HTERT RPE-1 (cell line): ENCODE measurements around the gene SLC13A4.

Experiments
- in situ Hi-C: fragments of 300-500 bp; cut with MboI; formaldehyde crosslinking; loops from 4 replicates; pipeline ENCODE4 v1.14.3; 2020; ENCODE audit warnings: low sequenced_read_pairs

SLC13A4 gene

DNA sequence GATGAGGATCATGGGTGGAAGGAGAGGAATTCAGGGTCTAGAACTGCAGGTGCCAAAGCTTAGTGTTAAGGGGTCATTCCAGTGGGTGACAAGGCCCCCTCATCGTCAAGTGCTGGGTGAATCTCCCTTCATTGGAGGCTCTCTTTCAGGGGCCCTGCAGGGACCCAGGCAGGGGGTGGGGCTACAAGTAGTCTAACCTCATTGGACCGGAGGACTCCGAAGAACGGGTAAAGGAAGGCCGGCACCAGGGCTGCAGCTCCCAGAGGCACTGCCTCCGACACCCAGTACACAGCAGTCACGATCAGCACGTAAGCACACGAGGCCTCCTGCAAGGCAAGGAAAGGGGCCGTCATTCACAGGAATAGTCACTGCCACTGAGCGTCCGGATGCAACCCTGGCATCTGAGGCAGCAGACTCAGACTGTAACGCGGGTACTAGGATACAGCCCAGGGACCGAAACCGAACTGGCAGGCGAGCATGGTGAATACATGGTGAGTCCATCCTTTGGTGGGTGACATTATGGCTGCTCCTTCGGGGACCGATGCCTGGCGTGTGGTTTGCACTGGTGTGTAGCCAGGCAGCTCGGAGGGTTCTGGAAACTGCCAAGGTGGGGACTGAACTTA is 6.7 kb downstream of the SLC13A4 start:
- in situ Hi-C loops: no loop called here

DNA sequence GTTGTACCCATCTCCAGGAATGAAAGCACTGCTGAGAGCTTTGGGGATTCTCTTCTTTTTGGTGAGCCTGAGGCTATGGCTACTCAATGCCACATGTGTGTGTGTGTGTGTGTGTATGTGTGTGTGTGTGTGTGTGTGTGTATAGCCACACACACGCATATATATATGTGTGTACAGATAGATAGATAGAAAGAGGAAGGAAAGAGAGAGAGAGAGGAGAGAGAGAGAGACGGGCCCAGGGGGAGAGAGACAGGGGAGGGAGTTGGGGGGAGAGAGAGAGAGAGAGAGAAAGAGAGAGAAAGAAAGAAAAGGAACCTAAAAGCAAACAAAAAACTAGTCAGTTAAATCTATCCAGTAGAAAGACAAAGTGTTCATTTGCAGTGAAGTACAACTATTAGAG is 8.3 kb downstream of the SLC13A4 start:
- in situ Hi-C loops: no loop called here

DNA sequence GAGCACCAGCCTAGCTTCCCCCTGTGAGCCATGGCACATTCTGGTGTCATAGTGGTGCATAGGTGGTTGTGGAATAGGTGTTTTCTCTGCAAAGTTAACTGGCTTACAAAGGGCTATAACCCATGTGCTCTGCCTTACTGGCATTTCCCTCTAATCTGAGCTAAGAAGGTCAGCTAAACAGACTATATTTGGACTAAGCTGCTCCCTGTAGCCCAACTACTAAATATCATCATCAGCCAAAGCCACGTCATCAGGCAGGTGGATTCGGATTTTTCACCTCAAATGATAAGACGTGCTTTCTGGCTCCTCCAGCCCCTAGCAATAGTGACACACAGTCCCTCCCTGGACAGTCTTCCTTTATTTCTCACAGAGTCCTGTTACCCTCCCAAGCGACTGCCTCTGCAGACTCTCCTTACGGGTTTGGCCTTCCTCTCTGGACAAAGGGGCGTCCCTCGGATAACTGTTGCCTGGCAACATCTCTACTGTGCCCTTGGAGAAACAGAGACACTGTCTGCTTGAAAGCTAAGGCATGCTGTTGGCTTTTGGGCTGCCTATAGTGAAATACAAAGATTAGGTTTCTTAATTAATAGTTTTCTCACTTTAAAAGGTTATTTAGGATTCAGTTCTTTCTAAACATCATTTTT is 9.1 kb downstream of the SLC13A4 start:
- in situ Hi-C loops: no loop called here

DNA sequence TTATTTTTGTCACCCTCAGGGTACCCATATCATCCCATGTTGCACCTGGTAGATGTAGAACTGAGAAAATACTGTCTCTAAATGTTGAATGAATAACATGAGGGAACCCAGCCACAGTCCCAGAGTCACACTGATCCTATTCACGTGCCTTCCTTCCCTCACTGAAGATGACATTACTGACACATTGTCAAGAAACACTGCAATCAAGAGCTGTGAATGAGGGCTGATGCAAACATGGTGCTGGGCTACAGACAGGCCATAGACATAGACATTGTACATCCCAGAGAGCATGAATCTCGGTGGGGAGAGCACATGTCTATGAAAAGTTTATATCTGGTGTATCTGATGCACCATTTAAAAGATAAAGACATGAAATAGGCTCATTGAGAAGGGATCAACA is 9.8 kb downstream of the SLC13A4 start:
- in situ Hi-C loops: no loop called here

DNA sequence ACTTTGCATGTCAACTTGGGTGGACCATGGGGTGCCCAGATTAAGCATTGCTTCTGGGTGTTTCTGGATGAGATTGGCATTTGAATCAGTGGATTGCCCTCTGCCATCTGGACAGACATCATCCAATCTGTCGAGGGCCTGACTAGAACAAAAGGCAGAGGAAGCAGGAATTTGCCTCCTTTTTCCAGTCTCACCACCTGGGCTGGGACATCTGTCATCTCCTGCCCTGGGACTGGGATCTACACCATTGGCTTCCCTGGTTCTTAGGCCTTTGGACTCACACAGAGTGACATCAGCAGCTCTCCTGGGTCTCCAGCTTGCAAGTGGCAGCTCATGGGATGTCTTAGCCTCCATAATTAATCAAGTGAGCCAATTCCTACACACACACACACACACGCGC is 10.3 kb downstream of the SLC13A4 start:
- in situ Hi-C loops: no loop called here

DNA sequence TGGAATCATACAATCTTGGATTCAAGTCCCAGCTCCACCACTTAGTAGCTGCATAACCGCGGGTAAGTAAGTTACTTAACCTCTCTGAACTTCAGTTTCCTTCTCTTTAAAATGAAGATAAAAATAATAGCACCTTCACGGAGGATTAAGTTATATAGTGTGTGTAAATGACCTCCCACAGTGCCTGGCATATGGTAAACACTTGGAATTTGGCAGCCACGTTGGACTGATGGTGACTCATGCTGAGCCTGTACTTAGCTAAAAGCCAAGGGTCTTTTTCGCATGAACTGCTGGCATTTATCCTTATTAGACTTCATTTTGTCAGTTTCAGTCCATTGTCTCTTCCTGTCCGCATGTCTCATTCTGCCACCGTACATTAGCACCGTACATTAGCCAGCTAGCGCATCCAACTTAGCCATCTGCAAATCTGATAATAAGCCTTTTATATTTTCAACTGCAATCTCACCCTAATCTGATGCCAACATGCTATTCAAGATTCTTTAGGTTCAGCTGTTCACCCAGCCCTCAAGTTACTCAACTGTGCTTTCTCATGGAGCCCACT is 11.2 kb downstream of the SLC13A4 start:
- in situ Hi-C loops: no loop called here

DNA sequence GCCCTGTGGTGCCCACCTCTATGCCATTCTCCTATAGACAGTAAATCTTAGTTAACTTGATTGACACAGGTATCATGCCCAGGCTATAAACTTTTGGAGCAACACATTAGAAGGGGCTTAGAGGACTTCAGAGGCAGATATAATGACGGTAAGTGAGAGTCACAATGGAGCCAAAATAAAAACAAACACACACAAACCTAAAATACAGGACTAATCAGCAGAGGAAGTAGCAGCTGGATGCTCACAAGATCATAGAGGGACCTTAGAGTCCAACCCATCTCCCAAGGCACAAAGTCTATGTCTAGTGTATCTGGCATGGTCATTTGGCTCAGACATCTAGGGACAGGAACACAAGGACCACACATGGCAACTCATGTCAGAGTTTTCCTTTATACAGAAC is 12.3 kb downstream of the SLC13A4 start:
- in situ Hi-C loops: no loop called here

DNA sequence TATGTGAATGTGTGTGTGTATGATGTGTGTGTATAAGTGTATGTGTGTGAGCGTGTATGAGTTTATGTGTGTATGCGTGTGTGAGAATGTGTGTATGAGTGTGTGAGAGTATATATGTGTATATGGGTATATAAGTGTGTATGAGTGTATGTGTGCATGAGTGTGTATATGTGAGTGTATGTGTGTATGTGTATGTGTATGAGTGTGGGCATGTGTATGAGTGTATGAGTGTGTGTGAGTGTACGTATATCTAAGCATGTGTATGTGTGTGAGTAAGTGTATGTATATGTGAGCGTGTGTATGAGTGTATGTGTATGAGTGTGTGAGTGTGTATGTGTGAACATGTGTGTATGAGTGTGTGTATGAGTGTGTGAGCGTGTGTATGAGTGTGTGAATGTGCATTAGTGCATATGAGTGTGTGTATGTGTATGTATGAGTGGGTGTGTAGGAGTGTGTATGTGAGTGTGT is 12.9 kb downstream of the SLC13A4 start:
- in situ Hi-C loops: no loop called here

DNA sequence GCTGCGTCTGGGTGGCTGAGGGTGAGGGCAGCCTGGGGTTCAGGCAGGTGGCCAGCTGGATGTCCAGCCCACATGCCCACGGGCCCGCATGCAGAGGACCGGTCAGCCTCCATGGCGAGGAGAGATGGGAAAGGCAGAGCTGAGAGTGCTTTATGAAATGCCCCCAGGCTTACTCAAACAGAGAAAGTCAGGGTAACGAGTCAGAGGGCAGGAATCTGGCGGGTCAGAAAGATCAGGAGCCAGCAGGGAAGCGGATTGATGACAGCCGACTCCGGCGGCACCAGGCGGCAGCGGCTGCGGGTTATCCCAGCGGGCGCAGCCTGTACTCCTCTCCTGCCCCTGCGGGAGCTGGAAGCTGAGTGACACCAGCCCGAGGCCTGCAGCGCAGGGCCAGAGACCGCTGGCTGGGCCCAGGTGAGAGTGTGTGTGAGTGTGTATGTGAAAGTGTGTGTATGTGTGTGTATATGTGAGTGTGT is 13.4 kb downstream of the SLC13A4 start:
- in situ Hi-C loops: no loop called here

DNA sequence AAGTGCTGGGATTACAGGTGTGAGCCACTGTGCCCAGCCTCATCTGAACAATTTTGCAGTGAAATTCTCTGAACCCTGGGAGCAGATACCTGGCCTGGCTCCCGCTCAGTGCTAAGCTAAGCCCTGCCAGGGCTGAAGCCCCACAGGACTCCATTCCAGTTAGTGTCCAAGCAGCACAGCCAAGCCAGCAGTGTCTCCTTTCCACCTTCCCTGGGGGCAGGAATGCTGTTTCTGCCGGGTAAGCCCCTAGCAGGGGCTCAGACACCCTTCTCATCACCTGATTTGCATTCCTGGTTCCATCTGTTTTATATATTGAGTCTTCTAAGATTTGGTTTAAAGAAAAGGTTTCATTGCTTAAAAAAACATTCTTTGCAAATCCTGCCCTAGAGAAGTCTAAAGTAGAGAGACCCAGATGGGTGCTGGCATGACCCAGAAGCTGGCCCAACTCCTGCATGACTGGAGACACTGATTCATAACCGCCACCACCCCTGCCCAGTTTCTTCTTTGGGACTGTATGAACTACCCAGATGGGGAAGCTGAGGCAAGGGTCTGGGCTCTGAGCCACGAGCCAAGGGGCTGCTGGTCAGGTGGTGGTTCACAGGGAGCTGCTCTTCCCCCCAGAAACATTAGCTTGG is 14.0 kb downstream of the SLC13A4 start:
- in situ Hi-C loops: no loop called here

DNA sequence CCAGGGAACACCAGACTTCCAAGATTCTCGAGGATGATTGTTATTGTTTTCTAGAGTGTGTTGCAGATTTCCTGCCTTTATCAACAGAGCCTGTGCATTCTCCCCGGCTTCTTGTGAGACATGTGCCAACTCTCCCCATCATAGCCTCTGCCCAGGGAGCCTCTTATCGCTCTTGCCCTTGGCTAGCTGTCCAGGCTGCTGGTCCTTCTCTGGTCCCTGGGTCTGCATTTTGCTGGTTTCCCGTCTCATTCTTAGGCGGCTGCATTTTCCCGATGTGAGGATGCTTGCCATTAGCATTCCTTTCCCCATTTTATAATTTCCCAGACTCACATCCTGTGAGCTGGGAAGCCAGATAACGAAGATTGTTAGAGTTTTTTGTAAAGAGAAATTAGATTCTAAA is 15.2 kb downstream of the SLC13A4 start:
- in situ Hi-C loops: no loop called here

DNA sequence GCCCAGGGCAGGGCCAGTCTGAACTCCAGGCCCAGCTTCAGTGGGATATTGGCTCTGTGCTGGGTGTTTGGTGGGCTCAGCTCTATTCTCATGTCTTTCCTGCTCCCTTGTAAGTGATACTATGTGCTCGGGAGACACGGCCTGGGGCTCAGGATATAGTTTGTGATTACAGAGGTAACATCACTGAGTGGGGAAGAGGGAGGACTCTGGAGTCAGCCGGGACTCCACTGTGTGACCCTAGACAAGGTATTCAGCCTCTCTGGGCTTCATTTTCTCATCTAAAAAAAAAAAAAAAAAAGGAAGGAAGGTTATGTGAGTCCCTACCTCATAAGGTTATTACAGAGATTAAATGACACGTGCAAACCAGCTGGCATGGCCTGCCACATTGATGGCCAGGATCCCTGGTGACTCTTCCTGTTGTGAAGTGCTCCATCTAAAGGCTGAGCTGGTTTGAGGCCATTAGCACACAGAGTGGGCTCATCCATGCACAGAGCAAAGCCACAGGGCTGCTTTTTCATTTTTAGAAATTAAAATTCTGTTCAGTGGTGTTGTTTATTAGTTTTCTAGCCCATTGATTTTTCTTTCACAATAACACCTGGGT is 15.7 kb downstream of the SLC13A4 start:
- in situ Hi-C loops: no loop called here

DNA sequence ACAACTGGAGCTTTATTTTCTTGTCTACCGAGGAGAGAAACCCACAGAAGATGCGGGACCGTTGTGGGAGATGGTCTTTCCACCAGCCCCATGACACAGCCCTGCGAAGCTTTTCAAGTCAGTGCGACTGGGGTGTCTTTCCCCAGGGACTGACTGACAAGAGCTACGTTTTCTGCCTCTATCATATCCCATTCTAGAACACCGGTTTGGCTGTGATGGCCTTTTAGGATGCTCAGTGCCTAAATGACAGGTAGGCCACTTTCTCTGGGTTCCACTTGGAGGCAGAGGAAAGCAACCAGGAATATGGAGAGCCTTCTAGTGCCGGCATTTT is 16.9 kb downstream of the SLC13A4 start:
- in situ Hi-C loops: no loop called here

DNA sequence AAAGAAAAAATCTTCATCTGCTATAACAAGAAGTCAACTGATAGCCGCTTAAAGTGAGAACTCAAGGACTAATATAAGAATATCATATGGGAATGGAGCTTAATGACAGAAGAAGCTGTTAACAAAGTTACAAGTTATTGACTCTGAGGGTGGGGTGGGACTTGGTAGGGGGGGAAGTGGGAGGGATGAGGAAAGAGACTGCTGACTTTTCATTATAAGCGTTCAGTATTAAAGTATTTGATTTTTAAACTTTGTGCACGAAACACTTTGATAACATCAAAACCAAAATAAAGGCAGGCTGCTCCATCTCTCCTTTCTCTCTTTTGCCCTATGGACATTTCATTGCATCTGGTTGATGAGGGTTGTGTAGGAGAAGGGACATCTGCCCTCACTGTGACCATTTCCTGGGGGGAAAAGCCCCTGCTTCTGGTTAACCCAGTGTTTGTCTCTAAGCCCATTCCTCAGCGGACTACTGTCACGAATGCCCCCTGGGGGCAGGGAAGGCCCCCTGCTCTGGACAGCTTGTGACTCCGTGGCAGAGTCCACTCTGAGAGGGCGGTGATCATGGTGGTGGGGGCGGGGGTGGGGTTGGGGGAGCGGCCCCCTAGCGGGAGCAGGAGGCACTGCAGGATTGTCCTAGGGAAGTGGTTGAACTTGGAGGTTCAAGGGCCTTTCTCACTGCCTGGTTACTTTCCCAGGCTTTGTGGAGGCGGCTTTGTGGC is 17.4 kb downstream of the SLC13A4 start:
- in situ Hi-C loops: no loop called here

DNA sequence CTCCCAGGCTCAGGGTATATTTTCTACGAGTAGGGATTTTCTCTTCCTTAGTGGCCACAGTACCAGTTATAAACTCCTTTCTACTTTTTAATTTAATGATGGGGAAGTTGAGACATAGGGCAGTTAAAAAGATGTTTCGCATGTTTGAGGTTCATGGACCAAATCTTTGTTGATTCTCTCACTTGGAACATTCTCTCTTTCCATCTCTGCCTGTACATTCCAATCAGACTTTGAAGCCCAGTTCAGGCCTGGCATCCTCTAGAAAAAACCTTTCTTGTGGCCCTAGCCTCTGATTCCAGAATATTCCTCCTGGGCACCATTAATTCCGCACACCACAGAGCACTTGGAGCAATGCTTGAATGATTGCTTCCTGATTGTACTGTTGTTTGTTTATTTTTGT is 18.5 kb downstream of the SLC13A4 start:
- in situ Hi-C loops: no loop called here

DNA sequence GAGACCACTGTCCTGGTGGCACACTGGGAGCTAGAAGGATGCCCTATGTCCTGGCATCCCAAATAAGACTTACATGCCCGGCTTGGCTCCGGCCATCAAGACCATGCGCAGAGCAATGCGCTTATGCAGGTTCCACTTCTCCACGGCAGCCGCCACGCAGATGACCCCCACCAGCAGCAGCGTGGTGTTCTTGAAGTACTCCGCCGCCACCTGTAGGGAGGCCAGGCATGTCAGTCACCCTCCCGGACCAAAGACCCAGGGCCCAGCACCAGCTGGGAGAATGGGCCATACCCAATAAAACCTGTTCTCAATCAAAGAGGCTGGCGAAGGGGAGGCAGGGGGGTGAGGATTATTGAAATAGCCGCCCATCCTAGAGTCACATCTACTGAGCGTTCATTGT is 19.9 kb downstream of the SLC13A4 start:
- in situ Hi-C loops: no loop called here

DNA sequence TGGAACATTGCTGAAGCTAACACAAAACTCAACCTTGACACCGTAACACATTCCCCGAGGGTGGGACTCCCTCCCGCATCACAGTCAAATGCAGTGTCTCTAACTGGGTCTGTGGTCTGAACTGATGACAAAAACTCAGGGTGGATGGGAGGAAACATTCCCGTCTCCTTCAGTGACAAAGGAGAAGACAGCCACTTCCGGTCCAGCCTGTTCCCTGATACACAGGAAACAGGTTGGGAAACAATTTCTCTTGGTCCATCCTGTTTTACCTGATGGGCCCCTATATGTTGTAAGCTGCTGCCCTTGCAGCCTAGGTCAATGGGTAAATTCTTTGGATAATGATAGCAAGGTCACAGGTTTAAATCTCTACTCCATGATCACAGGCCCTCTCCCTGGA is 20.4 kb downstream of the SLC13A4 start:
- in situ Hi-C loops: no loop called here

DNA sequence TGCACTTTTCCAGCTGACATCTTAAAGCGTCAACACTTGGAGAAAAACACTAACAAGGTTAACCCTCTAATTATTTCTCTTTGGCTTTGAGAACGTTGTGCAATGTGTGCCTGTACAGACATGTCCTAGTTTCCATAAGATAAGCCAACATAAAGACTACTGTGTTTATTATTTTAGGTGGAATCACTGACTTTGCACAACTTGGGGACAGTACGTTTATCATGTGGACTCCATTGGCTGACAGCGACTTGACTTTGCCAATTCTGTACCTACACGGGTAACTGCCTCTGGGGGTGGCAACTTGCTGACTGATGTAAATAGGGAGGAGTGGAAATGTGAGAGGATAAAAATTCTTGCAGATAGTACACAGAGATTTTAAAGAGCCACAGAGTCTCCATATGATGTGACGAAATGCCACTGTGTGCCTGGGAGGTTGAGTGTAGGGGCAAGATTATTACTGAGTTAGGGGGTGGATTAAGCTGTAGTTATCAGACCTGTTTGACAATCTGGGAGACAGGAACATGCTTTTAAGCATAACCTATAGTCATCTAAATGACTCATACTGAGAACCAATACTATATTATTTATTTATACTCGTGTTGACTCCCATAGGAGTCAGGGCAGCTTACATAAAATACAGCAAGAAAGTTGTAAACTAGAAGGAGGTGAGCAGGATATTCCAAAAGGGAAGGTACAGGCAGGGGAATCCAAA is 21.0 kb downstream of the SLC13A4 start:
- in situ Hi-C loops: no loop called here

DNA sequence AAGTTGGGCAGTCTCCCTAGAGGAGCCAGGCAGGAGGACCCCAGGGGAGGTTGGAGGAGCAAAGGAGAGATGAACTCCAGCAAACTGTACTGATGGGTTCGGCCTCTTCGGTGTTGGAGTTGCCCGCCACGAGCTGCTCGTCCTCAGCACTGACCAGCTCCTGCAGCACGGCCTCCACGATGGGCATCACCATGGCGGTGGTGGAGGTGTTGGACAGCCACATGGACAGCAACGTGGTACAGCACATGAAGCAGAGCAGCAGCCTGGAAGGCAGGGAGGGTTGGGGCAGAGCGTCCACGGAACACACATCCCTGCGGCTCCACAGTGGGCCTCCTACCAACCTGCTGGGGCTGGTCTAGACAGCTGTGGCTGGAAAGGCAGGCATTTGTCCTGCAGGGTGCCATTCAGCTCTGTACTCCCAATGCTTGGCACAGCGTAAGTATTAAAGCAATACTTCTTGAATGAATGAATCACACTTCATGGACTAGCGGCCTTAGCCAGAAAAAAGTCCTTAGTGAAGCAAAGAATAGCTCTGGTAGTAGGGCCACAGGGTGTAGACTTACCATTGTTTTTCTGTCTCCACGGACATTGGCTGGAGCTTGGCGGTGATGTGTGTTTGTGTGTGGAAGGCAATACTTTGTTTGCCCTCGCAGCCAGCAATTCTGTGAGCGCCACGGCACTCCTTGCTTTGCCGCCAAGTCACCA is 21.8 kb downstream of the SLC13A4 start:
- in situ Hi-C loops: no loop called here

DNA sequence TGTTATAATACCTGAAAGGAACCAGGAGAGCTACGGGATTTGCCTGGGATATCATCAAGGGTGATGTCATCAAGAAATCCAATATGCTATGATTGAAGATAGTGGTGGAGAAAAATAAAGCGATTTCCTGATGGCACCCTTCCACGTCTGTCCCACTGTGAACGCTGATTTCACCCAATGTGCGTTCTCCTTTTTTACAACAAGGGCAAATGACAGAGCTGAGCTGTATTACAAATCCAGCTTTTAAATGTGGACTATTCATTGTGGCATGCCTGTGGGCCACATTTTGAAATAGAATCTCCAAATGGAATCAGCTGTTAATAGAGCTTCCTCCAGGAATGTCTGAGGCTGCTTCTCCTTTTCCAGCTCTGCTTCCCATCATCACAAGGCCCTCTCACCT is 23.3 kb downstream of the SLC13A4 start:
- in situ Hi-C loops: no loop called here
